HG03571 (cell line): ENCODE data around the gene LMBR1L.

Experiments used
- ATAC-seq: cut with Tn5 transposase; IDR thresholded peaks from one replicate; pipeline ENCODE4 v1.9.1; 2021; ENCODE audit not compliant: unreplicated experiment

Gene LMBR1L

DNA sequence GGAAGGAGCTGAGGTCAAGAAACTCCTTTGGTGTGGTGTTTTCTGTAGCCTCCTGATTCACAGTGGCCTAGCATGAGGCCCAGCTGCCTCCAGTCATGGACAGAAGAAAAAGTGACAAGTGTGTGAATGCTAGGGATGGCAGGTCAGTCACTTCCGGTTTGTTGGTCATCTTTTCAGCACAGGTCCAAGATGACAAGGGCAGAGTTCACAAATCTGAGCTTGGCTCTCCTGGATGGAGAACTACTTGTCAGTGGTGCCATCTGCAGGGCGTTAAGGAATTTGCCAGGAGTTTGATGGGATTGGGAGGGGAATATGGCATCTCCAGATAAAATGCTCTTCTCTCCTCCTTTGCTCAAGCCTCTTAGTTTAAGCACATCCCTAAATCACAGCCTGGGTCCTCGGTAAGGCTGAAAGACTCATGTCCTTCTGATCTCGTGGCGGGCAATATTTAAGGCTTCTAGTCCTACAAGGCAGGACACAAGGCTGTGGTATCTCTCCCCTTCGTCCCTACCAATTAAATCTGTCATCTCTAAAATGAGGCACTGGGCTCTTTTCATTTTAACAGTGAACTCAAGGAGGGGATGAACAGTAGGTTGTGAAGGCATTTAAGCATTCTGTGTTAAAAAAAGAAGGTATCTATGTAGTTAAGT is 10.5 kb upstream of the LMBR1L start:
- no peak for ATAC-seq

DNA sequence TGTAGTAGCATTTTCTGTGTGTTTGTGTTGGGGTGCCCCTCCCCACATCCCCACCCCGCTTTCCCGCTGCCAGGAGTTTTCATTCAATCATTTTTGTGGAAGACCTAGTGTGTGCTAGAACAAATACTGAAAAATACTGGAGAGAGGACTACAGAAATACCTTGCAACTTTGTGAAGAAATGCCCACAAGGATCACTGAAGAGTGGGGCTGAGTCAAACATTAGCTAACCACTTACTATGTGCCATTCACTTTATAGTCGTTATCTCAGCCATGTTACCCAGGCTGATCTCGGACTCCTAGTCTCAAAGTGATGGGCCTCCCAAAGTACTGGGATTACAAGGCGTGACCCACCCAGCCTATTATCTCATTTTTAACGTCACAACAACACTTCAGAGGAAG is 559 bp upstream of the LMBR1L start:
- ATAC-seq = no peak

DNA sequence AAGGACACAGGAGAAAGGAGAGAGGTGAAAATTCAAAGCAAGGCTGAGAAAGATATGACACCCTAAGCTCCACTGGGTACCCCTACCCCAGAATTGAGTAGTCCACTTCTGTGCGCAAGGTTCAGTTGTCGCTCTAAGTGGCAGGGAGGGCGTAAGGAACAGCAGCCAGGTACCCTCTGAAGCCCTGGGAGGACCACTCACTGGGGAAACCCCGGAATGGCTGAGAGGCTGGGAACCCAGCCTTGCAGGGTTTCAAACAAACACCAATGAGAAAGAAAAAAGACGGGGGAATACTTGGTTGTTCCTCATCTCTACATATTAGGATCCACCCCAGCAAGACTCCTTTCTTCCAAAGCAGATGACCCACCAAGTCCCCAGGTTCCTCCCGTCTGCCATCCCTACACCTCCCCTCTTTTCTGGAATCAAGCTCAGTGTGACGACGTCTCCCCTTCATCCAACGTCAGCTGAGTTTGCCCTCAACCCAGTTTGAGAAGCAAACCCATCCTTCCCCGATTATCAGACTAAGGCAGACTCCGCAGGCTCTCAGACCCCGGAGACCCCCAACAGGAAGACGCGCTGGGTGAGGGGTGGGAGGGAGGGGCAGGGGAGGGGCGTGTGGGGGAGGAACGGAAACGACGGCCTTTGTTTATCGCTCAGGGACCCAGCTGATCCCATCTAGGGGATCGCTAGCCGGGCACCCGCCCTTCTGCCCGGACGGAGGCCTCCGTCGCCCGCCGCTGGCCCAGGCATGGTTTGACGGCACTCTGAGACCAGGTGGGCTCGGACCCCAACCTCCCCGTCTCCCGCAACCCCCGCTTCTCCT is 795 bp downstream of the LMBR1L start:
- ATAC-seq = no peak

DNA sequence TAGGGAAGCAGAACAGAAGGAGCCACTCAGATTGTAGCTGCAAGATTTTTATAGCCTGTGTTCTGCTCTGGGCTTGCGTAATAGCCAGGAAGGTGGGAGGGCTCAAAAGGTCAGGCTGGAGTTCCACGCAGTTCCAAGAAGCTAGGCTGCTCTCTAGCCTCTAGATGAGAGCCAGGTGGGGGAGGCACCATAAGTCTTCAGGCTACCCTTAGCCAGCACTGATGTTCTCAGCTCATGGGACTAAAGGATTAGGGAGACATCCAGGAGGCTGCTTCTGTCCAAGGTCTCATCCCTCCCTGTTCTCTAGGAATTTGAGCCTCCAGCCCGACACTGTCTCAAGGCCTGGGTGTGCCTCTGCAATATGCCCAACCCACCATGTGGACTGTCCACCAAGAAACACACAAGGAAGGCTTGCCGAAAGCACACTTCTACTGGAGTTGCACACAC is 1.7 kb downstream of the LMBR1L start:
- no peak for ATAC-seq

DNA sequence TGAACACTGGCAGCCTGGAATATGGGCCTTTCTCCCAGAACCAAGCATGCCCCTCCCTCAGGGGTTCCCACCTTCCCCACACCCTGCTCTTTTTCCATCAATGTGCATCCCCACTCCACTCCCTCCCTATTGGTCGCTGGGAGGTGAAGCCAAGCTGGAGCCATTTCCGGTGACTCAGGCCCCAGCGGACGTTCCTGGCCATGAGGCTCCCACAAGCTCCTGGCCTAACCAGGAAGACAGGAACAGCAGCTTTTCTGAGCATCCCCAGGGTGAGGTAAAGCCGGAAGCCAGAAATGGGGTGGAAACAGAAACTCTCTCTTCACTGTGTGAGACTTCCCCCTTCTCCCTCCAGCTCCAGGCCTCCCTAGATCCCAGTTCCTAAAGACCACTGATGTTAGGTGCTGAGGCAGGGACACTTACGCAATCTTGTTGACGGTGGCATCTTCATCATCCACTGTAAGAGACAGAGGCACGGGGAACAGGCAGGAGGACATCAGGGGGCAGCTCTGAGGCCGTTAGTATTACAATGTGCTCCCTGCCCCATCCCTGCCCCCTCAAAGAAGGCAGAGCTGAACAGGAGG is 5.1 kb downstream of the LMBR1L start:
- ATAC-seq = no peak

DNA sequence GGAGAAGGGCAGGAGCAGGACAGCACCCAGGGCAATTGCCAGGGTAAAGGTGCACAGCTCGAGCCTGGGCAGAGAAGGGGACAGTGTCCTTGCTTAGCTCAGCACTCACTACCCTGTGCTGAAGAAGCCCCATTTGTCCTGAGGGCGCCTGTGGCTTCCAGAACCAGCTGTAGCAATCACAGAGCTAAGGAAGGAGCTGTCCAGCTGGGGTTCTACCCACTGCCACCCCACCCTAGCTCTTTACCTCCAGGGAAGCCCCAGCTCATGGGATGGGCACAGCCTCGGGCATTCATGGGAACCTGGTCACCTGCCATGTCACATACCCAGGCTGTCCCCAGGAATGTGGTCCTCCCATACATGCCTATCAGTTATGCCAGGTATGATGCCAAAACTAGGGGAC is 5.8 kb downstream of the LMBR1L start:
- ATAC-seq = no peak

DNA sequence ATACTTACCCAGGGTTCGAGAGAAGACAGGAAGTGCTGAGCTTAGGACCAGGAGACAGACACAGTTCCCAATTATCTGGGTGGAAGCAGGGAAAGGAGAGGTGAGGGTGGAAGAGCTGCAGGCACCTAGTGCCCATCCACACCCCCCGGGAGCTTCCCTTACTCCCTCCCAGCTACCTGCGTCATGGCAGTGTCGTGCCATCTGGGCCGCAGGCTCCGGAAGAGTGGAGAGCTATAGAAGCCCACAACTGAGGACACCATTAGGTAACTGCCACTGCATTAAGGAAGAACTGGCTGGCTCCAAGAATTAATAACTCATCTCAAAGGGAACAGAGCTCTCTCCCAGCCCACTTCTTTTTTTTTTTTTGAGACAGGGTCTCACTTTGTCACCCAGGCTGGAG is 10.3 kb downstream of the LMBR1L start:
- ATAC-seq = no peak

DNA sequence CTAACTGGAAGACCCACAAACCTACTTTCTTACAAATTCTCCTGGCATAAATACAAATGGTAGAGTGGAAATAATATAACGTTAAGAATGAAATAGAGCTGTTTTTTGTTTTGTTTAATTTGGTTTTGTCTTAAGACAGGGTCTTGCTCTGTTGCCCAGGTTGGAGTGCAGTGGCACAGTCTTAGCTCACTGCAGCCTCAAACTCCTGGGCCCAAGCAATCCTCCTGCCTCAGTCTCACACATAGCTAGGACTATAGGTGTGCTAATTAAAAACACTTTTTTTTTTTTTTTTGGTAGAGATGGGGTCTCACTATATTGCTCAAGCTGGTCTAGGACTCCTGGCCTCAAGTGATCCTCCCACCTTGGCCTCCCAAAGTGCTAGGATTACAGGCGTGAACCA is 11.9 kb downstream of the LMBR1L start:
- ATAC-seq = no peak

DNA sequence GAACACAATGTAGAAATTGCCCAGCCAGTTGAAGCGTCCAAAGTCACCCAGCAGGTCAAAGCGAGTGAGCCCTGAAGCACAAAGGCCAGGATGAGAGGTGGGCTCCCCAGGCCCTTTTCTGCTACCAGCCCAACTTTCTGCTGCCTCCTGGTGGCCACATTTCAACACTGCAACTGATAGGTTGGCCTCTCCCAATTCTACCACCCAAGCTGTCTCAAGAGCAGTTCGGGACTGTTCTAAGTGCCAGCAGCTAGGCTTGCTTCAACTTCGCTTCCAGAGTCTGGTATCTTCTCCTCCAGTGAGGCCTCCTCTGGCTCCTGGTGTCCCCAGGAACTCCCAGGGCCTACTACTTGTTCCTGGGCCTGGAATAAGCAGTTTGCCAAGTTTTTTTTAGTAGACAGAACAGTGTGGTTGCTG is 12.6 kb downstream of the LMBR1L start:
- no peak for ATAC-seq

DNA sequence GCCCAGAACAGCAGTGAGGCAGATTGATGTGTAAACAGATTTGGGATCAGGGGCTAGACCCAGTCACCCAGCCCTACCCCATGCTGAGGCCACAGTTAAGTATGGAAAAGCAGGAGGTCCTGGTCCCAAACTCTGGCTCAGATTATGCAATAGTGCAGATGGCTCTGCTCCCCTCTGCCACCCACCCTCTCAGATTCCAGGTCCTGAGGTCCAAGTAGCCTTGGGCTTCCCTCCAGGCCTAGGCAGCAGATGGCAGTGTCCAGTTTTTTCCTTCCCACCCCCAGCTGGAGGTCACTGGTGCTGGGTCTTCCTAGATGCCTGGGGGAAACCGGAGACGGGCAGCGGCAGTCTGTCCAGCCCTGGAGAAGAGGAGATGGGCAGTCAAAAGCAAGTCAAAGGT is 13.3 kb downstream of the LMBR1L start:
- no peak for ATAC-seq

DNA sequence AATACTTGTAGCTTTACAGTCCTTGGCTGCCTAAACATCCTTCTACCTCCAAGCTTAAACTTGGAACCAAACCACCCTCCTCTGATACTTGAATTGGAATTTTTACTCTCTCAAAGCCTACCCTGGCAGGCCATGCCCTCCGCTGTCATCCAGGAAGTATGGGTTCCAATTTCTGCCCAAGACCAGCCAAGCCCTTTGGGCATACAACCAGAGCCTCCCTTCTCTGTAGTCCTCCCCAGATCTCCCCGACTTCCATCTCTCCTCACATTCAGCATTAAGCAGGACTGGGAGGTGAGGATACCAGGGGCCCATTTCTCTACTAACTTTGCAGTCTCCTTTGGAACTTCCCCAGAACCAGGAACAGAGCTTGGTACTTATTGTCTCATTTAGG is 15.7 kb downstream of the LMBR1L start:
- no peak for ATAC-seq

DNA sequence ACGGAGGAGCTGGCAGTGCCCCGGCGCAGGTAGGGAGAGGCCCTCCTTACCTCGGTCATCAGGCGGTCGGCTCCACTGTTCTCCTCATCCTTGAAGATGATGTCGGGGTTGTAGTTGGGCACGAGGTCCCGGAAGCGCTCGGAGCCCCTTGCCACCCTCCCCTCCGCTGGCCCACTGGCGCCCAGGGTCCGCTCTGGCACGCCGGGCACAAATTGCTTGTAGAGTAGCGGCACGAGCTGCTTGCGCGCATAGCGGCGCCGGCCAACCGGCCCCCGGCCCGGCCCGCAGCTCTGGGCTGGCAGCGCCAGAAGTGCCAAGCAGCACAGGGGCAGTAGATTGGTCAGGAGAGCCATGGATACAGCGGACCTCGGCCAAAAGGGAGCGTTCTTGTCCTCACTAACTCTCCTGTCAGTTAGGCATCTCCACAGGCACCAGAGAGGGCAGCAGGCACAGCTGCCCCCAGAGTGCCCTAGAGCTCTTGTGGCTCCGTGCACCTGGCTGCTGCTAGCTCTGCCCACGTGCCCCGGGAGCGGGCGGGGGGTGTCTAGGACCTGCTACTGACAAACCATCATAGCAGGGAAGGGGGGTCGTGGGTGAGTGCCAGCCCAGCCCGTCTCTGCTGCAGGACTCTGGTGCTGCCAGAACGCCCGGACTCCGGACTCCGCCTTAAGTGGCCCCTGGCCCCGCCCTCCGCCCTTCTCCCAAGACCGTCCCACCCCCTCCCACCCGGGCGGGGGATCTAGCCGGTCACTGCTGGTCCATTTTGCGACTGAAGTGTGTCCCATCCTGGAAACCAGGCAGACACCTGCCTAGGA is 16.3 kb downstream of the LMBR1L start, which contains the start of gene DHH:
Gene DHH, minus strand, starts transcription at position 642 of the 815 bp plus-strand sequence. Its CDS starts 289 bp downstream, at position 353.
- no peak for ATAC-seq

DNA sequence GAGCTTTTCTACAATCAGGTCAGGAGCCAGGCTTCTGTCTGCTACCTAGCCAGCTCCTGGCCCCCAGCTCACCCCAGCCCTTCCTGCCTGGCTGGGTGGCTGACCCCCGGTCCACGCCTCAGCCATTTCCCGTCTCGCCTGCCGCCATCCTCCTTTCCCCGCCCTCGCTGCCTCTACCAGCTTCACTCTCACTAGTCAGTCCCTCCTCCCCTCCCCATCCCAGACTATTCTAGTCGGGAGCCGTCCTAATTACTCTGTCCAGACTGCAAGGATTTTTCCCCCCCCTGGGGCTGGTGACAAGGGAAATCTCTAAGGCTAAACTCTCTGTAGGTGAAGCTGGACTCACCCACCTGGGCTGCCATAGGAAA is 16.9 kb downstream of the LMBR1L start:
- ATAC-seq = no peak

DNA sequence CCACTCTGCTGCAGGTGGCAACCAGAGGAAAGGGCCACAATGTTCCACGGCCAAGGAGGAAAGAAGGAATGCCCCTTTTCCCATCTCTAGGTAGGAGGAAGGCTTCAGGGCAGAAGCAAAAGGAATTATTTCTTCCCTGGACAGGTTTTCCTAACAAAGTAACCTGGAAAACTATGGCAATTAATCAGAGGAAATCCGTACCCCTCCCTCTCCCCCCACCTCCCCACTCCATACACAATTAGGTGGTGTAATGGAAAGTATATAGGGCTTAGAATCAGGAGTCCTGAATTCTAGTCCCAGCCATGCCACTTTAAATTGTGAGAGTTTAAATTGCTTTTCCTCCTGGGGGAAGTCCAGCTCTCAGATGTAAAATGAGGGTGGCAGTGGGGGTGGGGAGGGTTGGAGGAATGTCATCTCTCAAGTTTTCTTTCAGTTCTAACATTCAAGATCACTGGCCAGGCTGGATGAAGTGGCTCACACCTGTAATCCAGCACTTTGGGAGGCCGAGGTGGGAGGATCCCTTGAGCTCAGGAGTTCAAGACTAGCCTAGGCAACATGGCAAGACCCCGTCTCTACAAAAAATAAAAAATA is 17.7 kb downstream of the LMBR1L start:
- ATAC-seq = no peak

DNA sequence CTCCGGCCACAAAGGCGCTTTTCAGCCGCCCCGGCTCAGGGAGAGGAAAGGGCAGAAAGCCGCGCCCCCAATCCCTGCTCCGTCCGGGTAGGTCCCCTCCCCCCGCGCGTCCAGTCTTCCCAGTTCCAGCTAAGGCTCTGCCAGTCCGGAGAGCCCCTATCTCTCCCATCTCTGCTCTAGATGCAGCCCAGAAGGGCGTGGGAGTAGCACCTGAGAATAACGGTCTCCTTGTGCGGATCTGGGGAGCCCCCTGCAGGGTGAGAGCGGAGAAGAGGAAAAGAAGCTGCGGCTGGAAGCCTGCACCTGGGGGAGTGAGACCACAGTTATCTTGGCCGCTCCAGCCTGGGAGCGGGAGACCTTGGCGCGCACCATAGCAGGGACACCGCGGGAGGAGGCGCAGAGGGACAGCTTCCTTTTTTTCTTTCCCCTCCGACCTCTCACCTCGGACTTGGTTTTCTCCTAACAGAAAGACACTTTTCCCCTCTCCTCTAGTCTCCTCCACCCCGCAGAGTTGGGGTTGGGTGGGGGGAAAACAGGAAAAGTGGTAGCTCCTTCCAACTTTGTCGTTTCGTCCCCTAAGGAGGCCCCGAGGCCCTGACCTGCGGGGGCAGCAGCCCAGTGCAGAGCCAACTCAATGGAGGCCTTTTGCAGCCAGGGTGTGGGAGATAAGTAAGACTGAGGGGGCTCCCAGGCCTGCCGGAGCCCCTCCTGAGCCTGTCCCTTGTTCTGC is 18.4 kb downstream of the LMBR1L start:
- no peak for ATAC-seq

DNA sequence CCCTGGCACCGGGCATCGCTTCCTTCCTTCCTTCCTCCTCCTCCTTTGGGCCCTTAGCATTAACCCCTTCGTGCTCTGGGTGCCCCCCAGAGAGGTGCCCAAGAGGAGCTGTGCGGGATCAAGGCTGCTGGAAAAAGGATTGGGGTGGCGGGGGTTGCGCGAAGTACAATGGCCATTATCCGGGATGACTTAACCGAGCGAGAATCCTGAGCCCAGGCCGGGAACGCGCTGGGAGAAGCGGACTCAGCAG is 18.9 kb downstream of the LMBR1L start:
- no peak for ATAC-seq

DNA sequence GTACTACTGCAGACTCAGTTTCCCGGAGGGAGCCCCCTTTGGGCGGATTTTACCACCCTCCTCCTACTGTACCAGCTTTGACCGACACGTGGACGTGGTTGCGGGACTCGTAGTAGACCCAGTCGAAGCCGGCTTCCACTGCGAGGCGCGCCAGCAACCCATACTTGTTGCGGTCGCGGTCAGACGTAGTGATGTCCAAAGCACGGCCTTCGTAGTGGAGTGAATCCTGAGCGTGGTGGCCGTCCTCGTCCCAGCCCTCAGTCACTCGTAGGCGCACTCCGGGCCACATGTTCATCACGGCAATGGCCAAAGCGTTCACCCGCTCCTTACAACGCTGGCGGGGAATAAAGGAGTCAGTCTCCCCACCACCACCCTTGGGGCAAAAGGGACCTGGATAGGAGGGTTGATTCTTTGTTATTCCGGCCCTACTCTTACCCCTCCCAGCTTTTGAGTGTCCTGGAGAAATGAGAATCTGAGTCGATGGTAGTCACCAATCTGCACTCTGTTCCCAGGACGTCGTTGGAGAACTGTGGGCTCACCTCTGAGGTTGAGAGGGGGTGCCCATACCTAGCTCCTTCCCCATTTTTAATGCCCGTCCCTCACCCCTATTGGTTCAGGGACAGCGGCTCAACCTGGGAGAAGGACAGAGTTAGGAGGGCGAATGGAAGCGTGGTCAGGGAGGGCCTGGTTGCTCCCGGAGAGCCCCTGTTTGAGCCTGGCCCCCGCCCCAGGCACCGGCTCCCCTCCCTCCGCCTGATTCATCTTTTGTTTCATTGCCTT is 19.4 kb downstream of the LMBR1L start:
- no peak for ATAC-seq

DNA sequence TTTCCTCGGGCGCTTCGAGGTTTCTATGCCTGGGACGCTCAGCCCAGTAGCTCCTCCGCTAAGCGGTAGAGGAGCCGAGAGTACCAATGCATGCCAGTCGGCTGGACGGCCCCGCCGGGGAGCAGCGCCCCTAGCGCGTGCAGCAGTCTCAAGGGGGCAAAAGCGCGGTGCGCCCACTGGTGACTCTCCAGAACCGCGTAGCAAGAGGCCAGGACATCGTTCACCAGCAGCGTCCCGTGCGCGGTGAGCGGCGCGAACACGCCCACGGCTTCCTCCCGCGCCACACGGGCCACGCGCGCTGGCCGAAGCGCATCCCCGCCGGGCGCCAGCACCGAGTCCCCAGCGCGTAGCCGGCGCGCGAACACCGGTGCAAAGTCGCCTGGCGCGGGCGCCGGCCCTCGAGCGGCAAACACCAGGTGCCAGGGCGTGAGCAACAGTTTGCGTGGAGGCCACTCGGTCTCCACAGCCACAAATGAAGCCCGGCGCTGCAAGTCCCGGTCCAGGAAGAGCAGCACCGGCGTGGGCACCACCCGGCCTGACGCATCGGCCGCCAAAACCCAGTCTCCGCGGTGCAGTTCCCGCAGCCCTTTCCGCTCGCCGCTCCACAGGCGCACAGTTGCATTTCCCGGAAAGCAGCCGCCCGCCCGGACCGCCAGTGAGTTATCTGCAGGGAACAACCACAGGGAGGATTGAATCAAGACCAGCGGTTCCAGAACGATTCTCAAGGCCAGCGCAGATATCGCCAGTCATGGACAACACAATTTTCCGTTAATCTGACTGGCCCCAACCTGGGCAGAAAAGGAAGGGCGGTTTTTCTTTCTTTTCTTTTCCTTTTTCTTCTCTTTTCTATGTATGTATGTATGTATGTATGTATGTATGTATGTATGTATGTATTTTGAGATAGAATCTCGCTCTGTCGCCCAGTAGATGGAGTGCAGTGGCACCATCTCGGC is 20.6 kb downstream of the LMBR1L start:
- no peak for ATAC-seq

DNA sequence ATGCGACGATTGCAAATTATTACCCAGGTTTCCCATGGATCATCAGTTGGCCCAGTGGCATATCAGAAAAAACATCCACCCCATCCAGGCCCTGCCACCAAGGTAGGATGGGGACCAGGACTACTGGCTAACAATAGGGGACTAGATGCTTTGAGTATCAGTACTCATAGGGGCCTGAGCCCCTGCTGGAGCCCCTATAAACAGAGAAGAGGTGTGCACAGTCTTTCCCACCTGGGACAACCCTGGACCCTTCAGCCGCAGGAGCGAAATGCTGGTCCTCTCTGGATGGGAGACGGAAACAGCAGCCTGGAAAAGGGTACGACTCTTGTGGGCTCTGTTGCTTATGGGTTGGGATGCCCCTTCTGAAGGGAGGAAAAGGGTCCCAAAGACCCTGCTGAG is 21.7 kb downstream of the LMBR1L start:
- ATAC-seq = no peak
